ENCODE data around the gene BRSK2.
A peak's percentile ranks its signal among the peaks of the same experiment; 100 is the strongest.

The BRSK2 gene

DNA sequence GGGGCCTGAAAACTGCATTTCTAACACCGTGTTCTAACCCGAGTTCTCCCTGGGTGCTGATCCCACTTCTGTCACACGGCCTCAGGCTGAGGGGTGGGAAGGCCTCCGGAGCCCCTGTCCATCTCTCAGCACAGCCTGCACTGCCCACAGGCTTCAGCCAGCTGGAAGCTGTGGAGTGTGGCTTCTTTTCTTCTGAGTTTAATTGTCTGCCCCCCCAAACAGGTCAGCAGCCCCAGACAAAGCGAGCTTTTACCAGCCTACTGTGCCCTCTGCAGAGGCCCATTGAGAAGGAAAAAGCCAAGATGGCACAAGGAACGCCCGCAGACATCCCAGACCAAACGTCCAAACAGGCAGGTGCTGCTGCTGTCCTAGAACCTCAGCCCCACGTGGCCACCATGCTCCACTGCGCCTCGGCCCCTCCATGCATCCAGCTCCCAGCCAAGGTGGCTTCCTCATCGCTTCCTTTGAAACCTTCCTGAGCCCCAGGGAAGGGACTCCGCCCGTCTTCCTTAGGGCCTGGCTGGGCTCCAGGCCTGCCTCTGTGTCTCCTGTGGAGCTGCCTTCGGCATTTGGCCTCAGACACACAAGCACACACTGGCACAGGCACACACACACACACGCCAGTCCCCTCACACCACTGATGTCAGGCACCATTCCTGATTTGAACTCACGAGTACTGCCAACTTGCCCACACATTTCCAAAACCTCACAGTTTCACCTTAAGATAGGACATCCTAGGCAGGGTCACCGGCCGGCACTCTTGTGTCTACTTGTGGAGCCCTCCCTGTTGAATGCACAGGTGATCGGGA is 95.2 kb downstream of the BRSK2 start:
- DNase-seq = no peak

DNA sequence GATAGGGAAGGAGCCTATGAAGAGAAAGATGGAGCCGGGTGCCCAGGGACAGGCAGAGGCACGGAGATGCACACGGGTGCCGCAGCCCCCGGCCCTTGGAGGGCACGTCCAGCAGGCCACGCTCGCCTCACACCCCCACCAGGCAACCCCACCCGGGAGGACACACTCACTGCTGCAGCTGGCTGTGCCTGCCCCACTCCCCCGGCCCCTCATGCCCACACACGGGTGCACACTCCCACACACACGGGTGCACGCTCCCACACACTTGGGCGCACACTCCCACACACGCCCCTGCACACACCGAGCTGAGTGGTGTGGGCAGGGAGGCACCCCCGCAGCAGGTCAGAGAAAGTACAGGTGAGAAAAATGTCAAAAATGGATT is 95.8 kb downstream of the BRSK2 start:
- DNase-seq = no peak

DNA sequence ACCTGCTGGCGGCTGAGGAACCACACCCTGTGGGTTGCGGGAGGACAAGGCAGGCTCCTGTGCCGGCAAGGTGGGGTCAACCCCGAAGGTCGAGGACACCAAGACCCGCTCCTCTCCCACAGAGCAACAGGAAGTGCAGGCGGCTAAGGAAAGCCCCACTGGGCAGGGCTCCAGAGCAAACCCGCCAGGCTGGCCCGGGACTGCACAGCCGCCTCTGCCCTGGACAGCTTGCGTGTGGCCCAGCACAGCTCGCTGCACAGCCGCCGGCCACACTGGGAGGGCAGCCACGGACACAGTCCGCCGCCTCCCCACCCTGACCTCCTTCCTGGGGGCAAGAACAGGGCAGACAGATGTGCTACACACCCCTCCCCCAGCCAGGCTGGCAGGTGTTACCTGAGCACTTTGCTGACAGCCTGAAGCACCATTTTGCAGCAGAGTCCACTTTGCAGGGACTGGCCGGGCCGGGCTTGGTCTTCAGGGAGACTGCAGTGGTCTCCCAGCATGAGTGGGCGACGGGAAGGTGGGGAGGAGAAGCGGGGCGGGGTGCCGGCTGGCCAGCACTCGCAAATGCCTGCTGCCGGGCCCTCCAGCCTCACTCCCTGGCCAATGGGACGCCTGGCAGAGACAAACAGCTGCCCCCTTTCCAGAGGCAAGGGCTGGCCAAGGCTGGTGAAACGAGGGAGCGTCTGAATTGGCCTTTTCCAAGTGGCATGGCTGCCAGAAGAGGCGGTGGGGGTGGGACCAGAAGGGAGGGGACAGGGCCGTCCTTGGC is 96.5 kb downstream of the BRSK2 start, which contains the start of gene MOB2:
MOB2 (minus strand) TSS at position 726 of the 772 bp plus-strand sequence; CDS start at position 503, 223 bp downstream.
- peak in 1 of 2 donors; percentile 10 for DNase-seq

- no peak for DNase-seq
Measured at GRCh38 chr11:1487091-1487850, 97.5 kb downstream of the BRSK2 start.

DNA sequence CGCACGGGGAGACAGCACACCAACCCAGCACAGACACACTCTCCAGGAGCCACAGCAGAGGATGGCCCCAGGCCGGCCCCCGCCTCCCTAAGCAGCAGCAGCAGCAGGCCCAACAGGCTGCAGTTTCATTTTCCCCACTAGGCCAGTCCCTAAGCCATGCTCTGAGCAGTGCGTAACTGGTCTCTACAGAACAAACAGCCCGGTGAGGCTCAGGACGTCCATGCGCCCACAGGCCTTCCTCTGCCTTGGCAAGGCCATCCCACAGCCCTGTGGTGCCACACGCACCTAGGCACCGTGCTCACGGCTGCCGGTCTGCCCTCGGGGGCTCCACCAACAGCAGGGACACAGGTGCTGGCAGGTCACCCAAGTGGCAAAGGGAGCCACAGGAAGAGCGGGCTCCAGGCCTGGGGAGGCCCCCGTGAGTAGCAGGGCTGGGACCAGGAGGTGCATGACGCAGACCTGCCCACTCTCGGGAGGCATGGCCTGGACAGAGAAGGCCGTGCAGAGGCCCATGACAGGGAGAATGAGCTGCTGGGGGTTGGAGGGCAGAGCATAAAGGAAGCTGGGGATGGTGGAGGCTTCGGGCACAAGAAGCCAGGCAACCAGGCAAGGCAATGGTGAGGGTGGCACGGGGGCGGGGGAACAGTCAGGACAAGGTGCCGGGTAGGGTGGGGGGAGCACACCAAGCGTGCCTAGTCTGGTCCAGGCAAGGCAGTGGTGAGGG is 98.3 kb downstream of the BRSK2 start:
- DNase-seq = no peak

GRCh38 chr11:1488575-1489180 is 98.9 kb downstream of the BRSK2 start:
- no peak for DNase-seq

GRCh38 chr11:1490651-1491050 is 100.9 kb downstream of the BRSK2 start:
- no peak for DNase-seq

DNA sequence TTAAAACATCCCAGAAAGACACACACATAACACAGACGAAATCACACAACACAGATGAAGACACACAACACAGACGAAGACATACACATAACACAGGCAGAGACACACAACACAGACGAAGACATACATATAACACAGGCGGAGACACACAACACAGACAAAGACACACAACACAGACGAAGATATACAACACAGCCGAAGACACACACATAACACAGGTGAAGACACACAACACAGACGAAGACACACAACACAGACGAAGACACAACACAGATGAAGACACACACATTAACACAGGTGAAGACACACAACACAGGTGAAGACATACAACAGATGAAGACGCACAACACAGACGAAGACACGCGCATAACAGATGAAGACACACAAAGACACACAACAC is 101.6 kb downstream of the BRSK2 start:
- no peak for DNase-seq

- no peak for DNase-seq
Measured at GRCh38 chr11:1493650-1494244, 104.0 kb downstream of the BRSK2 start.

GRCh38 chr11:1494650-1495049 is 104.9 kb downstream of the BRSK2 start:
- no peak for DNase-seq

- DNase-seq = no peak
Measured at GRCh38 chr11:1496091-1496760, 106.5 kb downstream of the BRSK2 start.

DNA sequence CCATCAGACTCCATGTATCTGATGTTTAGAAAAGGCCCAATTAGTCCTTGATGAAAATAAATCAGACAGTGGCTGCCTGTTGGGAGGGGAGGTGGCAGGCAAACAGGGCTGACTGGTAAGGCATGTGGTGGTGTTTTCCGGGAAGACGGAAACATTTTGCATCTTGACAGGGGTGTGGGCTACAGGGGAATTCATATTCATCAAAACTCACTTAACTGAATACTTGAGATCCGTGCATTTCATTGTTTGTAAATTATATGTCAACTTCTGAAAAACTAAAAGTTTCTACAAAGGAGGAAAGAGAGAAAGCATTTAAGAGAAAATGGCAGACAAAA is 107.0 kb downstream of the BRSK2 start:
- DNase-seq = no peak

GRCh38 chr11:1497600-1497999 is 107.9 kb downstream of the BRSK2 start:
- no peak for DNase-seq

DNA sequence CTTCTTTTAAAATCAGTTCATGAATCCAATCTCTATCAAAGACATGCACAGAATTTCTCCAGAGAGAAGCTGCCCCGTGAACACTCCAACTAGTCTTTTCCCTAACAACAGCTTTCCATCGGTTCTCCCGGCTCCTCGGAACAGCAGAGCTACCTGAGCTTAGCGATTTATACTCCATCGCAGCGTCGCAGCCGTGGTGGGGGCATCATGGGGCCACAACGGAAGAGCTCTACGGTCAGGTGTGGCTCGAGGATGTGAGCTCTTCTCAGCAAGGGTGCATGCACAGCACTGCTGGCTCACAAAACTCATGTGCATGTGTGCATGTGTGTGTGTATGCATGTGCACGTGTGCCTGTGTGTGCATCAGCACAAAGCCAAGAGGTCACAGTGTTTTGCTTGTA is 108.5 kb downstream of the BRSK2 start:
- no peak for DNase-seq

DNA sequence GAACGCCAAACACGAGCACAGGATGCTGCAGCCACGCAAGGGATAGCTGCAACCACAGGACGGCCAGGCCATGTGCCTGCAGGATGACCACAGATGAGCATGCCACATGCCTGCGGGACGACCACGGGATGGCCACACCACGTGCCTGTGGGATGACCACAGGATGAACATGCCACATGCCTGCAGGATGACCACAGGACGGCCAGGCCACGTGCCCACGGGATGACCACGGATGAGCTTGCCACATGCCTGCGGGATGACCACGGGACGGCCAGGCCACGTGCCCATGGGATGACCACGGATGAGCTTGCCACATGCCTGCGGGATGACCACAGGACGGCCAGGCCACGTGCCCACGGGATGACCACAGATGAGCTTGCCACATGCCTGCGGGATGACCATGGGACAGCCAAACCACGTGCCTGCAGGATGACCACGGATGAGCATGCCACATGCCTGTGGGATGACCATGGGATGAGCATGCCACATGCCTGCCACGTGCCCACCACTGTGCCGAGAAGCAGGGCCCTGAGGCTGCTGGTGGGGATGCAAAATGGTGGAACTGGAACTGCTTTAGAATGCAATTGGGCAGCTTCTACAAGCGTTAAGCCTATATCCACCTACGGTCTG is 109.6 kb downstream of the BRSK2 start:
- no peak for DNase-seq

- DNase-seq = no peak
Measured at GRCh38 chr11:1499899-1500298, 110.2 kb downstream of the BRSK2 start.

DNA sequence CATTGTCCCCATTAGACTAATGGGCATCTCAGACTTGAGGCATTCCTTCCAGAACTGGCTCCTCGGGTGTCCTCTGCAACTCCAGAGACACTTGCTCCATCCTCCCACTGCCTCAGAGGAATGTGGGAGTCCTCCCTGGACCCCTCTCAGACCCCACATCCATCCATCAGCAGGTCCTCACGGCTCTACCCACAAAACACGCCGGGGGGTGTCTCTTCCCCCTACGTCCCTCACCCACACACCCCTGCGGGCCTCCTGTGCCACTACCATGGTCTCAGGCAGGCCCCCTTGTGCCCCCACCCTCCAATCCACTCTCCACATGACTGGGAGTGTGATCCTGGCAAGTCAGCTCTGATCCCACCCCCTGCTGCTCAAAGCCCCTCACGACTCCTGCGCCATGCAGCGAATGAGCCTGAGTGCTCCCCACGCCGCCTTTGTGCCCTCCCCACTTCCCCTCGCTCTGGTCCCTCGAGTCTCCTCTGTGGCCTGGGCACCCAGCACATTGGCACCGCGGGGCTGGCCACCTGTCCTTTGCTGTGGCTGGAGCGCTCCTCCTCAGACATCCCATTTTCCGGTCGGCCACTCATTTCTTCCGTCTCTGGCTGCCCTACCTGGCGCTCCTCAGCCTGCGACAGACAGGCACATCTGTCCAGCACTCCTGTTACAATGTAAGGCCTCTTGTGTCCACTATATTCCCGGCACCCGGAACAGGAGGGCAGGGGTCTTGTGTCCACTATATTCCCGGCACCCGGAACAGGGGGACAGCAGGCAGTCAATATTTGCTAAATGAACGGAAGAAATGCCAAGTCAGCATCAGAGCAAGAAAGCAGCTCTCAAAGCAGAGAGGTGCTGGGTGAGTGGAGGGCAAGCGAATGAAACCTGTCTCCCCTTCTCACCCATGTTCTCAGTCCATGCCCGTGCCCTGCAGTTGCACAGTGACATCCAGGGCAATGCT is 111.0 kb downstream of the BRSK2 start:
- DNase-seq = no peak

DNA sequence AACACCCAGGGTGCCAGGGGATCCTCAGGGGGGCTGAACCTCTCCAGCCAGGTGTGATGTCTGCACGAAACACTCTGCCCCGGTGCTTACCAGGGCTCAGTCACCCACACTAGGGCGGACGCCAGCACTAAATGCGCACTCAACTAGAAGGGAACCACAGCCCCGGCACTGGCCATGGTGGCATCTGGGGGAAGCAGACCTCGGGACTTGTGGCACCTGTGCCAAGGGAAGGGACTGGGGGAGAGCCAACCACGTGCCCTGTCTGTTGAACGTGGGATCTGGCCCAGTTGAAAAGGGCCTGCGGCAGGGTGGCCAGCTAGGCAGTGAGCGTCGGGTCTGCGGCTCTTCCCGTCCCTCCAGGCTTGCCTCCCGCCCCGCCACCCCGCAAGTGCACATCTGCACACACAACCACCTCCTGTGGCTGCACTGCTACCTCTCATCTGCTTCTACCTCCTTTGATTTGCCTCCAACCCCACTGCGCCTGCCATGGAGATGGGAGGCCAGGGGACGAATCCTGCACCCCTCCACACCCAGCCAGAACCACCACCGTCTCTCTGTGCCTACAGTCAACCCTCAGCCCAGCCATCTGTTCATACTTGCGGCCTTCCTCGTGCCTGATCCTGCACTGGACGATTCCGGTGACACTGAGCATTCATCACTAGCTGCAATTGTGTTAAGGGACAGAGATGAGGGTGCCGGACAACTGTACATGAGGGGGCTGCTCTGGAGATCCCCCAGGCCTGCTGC is 111.9 kb downstream of the BRSK2 start:
- no peak for DNase-seq
